Nephron (organoid): ENCODE results near the gene GPR62.

Experiments
- H3K27ac Mint-ChIP-seq, 3 experiments: 2 replicates each; pipeline ENCODE4 v1.8.0; 2020; ENCODE audit warnings: mixed read lengths in 3 of 3, mild to moderate bottlenecking in 2 of 3, moderate library complexity in 1 of 3
- H3K27me3 Mint-ChIP-seq: 2 replicates; pipeline ENCODE4 v1.8.0; 2021; ENCODE audit warnings: low read depth, mild to moderate bottlenecking, moderate library complexity, mixed read lengths
- H3K36me3 Mint-ChIP-seq: 2 replicates; pipeline ENCODE4 v1.8.0; 2020; ENCODE audit warnings: low read depth, mixed read lengths
- H3K4me1 Mint-ChIP-seq: 2 replicates; pipeline ENCODE4 v1.8.0; 2020; ENCODE audit warnings: mixed read lengths
- H3K4me3 Mint-ChIP-seq, 3 experiments: 2 replicates each; pipeline ENCODE4 v1.8.0; 2020; ENCODE audit warnings: mild to moderate bottlenecking in 3 of 3, mixed read lengths in 3 of 3, moderate library complexity in 2 of 3
- H3K9me3 Mint-ChIP-seq: 2 replicates; pipeline ENCODE4 v1.8.0; 2020; ENCODE audit warnings: mixed read lengths
- CTCF ChIP-seq, 3 experiments: fragments of 200-600 bp; sonication (generic); IDR thresholded peaks; one replicate each; pipeline ENCODE4 v1.5.0; 2021; ENCODE audit warnings: antibody characterized with exemption in 3 of 3; ENCODE audit not compliant: unreplicated experiment in 3 of 3

The GPR62 gene

GRCh38 chr3:51957520-51958205, 2.5 kb downstream of the GPR62 start:
- no peak overlapping the region for H3K4me3 Mint-ChIP-seq
- peaks cover 10% of the 10 kb centered on the region for H3K36me3 Mint-ChIP-seq
- H3K27ac Mint-ChIP-seq = no peak overlapping the region
- H3K9me3 Mint-ChIP-seq = no peaks in the 10 kb centered on the region
- no peak for TF ChIP-seq CTCF (IDR thresholded peaks at IDR 0.05; ENCODE audit: unreplicated experiment in 3 of 3)
- H3K27me3 Mint-ChIP-seq = peaks cover 4% of the 10 kb centered on the region
- peaks cover 26% of the 10 kb centered on the region for H3K4me1 Mint-ChIP-seq

GRCh38 chr3:51958603-51959521, 3.7 kb downstream of the GPR62 start:
- H3K9me3 Mint-ChIP-seq = no peaks in the 10 kb centered on the region
- peaks cover 24% of the 10 kb centered on the region for H3K4me1 Mint-ChIP-seq
- no peak for TF ChIP-seq CTCF (IDR thresholded peaks at IDR 0.05; ENCODE audit: unreplicated experiment in 3 of 3)
- H3K4me3 Mint-ChIP-seq = no peak overlapping the region
- peaks cover 1% of the 10 kb centered on the region for H3K27me3 Mint-ChIP-seq
- H3K36me3 Mint-ChIP-seq = peaks cover 10% of the 10 kb centered on the region
- H3K27ac Mint-ChIP-seq = no peak overlapping the region

GRCh38 chr3:51959651-51960050, 4.5 kb downstream of the GPR62 start:
- Mint-ChIP-seq H3K9me3 (no peaks in the 10 kb centered on the region), H3K36me3 (peaks cover 10% of the 10 kb centered on the region), H3K4me1 (peaks cover 29% of the 10 kb centered on the region), H3K27me3 (peaks cover 3% of the 10 kb centered on the region), H3K4me3 (no peak overlapping the region), H3K27ac (no peak overlapping the region)
- no peak for TF ChIP-seq CTCF (IDR thresholded peaks at IDR 0.05; ENCODE audit: unreplicated experiment in 3 of 3)

- Mint-ChIP-seq H3K27ac (no peak overlapping the region), H3K36me3 (peaks cover 10% of the 10 kb centered on the region), H3K27me3 (peaks cover 3% of the 10 kb centered on the region), H3K9me3 (no peaks in the 10 kb centered on the region), H3K4me1 (peaks cover 37% of the 10 kb centered on the region), H3K4me3 (no peak overlapping the region)
- no peak for TF ChIP-seq CTCF (IDR thresholded peaks at IDR 0.05; ENCODE audit: unreplicated experiment in 3 of 3)
These were observed 5.2 kb downstream of the GPR62 start for GRCh38 chr3:51960386-51960785.

- H3K9me3 Mint-ChIP-seq = no peaks in the 10 kb centered on the region
- no peak overlapping the region for H3K4me3 Mint-ChIP-seq
- H3K4me1 Mint-ChIP-seq = peaks cover 43% of the 10 kb centered on the region
- H3K27ac Mint-ChIP-seq = no peak overlapping the region
- no peak for TF ChIP-seq CTCF (IDR thresholded peaks at IDR 0.05; ENCODE audit: unreplicated experiment in 3 of 3)
- peaks cover 3% of the 10 kb centered on the region for H3K27me3 Mint-ChIP-seq
- peaks cover 10% of the 10 kb centered on the region for H3K36me3 Mint-ChIP-seq
These were observed 5.8 kb downstream of the GPR62 start for GRCh38 chr3:51961011-51961410.
